GM19452 (cell line): Measurements from ENCODE around the gene ODF4.
"Not testable (repeated sequence)": the region's sequence is repeated elsewhere in the genome, so short reads cannot be mapped to it uniquely, and the experiment has no call there.

ENCODE experiments used
- ATAC-seq: cut with Tn5 transposase; IDR thresholded peaks from one replicate; pipeline ENCODE4 v1.9.1; 2021; ENCODE audit not compliant: unreplicated experiment

The ODF4 gene

DNA sequence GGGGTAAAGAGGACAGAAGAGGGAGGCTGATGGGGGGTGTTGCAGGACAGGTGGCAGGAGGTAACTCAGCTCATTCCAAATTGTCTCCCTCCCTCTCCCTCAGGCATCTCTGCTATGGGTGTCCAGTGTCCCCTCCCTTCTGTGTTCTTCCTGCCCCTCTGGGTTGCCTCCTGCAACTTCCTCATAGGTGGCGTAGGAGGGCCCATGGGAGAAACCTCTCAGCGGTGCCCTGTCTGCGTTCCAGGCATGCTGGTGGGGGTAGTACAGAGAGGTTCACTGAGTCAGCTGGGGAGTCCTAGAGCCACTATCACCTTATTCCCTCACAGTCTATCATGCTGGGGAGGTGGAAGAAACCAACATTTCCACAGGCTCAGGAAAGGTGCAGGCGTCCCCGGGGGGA, 14.7 kb upstream of the ODF4 start:
- ATAC-seq = no peak

DNA sequence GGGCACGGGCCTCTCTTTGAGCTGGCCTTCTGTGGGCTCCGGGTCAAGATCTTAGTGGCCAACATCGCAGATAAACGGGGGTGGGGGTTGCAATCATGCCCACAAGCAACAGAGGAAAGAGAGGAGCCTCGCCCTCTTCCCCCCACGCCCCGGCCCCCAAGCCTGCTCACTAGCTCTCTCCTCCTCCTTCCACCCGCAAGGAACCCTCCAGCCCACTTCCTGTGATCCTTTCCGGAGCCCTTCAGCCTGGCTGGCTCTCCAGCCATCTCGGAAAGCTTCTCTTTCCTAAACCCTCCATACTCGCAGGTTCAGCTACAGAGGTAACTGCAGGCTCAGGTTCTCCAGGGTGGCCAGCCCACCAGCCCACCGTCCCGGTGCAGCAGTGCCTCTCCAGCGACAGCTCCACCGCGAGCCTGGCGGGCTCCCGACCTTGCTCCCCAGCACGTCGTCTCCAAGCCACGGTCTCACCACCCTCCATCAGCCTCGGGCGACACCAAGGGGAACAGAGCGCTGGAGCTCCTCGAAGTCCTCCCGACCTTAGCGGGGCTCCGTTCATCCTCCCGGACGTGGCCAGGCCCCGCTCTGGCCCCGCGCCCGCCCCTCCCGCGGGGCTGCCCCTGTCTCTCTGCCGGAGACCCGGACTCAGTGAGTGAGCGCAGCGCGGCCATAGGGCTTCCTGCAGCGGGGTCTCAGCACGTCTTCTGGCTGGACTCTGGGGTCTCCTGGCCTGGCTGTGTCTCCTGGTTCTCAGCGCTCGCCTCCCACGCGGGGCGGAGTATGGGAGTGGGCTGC, 12.9 kb upstream of the ODF4 start:
- ATAC-seq = no peak

DNA sequence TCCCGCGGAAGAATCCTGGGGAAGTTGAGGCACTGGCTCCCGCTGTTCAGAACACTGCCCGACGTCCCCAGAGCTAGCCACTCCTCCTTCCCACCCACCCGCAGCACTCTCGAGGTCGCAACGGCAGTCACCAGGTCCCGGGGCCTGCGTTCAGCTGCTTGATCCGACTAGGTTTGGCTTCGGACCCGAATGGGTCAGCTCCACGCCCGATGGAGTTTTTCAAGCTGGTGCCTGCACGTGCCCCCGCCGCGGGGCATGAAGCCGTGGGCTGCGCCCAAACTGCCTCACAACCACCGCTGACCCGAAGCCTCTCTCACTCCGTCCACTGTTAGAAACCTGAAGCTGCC, 12.4 kb upstream of the ODF4 start:
- no peak for ATAC-seq

DNA sequence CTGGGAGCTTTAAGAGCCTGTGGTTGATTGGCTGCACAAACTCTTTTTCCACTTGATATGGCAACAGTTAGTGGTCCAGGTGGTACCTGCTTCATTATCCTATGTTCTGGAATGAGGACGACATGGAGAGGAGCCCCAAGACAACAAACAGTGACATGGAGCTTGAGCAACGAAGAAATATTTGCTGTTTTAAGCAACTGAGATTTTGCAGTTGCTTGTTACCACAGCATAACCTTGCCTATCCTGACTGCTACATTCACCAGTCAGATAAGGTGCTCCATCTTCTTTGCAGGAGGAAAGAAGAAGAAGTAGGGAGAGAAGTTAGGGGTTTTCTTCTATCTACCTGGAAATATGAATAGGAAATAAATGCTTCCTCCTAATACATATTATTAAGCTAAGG, 7.5 kb upstream of the ODF4 start:
- ATAC-seq = no peak

DNA sequence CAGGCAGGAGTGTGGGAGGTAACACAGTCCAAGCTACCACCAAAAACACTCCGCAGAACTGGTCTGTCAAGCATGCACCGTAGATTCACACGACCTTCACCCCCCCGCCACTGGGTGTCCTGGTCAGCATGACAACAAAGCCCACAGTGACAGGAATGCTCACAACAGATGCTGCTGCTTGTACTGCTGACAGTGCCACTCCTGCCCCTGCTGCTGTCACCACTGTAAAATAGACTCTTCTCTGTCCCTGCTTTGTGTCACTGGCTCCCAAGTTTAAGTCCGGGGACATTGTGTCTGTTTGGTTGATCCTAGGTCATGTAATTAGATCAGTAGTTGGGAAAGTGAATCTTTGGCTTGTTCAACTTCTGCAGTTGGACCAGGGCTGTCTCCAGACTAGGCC, 7.0 kb upstream of the ODF4 start:
- no peak for ATAC-seq

DNA sequence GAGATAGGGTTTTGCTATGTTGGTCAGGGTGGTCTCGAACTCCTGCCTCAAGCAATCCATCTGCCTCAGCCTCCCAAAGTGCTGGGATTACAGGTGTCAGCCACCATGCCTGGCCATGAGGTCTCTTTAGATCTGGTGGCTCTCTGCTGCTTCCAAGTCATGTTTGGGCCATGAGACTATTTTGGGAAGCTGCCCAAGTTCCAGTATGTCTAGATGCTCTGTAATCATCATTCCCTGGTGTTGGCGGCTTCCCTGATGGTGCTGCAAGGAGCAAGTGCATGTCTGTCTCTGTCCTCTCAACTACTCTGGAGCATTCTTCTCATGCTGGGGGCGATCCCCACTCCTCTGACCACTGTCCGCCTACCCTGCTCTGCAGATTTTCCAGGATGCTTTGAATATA, 6.4 kb upstream of the ODF4 start:
- no peak for ATAC-seq

DNA sequence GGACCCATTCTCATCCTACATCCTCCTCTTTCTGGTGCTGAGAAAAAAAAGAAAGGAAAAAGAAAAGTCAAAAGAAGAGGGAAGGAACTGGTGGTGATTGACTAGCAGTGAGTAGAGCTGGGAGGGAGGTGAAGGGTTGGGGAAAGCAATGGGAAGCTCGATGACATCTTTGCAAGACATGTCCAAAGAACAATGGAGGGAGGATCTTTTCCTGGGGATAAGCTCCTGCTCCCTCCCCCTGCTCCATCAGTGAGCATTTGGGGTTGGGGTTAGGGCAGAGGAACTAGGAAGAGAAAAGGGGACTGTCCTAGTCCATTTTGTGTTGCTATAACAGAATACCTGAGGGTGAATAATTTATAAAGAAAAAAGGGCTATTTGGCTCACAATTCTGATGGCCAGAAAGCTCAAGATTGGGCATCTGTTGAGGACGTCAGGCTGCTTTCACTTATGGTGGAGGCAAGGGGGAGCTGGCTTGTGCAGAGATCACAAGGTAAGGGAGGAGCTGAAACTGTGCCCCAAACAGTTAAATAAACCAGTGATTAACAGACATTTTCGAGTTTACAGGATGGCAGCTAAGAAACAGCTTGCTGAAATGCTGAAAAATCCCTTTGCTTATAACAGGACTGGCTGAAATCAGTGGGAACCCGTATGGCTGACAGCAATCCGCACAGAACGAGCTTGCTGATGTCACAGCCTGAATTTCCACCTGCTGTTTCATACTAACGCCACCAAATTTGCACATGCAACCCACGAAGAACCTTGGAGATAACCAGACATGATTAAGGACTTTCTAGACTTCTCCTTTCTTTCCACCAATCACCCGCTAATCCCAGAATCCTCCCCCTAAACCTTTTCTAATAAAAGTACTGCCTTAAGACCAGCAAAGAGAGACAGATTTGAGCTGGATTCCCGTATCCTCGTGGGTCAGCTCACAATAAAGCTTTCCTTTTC, 1.6 kb upstream of the ODF4 start:
- no peak for ATAC-seq

DNA sequence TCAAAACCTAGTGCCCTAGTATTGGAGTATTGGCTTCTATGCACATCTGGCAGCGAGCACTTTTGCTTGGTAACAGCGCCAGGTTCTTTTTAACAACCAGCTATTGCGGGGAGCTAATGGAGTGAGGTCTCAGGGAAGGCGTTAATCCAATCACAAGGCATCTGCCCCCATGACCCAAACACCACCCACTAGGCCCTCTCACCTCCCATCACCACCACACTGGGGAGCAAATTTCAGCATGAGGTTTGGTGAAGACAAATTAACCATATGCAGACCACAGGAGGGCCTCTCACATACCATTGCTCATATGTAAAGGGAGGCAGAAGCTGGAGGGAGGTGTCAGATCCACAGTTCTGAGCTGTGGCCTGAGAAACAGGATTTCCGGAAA, 893 bp upstream of the ODF4 start:
- ATAC-seq = no peak

DNA sequence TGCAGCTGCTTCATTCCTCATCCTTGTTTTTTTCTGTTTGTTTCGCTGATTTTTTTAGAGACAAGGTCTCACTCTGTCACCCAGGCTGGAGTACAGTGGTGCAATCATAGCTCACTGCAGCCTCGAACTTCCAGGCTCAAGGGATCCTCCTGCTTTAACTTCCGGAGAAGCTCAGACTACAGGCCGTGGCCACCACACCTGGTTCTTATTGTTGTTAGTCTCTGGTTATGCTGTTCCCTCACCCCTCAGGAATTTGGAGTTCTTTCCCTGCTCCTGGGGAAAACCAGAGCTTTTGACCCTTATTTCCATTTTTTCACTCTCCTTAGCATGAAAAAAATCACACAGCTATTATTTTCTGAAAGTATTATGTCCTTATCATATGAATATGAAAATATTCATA, 1.8 kb downstream of the ODF4 start:
- no peak for ATAC-seq

DNA sequence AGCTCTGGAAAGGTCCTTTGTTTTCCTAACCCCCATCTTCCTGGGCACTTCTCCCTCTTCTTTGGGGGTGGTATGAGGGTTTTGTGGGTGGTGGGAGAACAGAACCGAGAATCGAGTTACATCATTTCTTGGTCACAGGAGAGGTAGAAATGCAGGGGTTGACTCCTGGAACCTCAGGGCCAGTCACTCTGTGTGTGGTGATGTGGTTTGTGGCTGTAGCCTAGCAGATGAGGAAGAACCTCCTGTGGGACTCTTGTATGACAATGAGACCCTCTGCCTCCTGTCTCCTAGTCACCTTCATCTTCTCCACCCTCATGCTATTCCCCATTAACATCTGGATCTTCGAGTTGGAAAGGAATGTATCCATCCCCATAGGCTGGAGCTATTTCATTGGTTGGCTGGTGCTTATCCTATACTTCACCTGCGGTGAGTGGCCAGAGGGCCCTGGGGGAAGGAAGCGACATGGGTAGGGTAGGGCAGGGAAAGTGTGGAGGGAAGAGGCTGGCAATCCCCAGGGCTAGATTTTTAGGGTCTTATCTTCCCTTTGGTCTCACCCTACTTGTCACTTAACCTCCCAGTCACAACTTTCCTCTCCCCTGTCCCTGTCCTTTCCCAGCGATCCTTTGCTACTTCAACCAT, 5.5 kb downstream of the ODF4 start:
- no peak for ATAC-seq

DNA sequence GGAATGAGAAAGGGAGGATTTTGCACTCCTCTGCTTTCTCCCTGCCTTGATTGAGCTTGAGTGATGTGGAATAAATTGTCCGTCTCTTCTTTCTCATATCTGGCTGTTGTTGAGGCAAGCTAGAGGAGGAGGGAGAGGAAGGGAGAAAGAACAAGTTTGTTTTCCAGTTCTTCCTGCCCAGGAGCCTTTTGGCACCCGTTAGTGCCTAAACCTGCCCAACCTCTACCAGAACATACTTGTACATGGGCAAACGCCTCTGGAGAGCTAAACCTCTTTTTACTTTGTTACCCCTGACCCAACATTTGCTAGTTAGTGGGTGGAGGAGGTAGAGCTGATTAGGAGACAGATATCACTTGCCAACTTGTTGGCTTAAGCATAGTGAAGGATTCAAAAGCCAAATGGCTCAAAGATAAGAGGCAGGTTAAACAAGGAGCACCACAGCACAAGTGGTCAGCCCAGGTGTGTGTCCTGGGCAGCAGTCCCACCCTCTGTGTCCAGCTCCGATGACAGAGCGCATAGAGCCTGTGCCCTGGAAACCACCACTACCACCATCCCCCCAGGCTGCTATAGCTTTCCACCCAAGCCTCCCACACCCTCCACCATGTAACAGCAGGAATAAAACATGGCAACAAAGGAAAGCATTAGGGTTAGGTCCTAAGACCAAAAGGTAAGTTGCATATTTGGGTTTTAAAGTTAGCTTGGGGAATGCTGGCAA, 6.5 kb downstream of the ODF4 start:
- no peak for ATAC-seq

DNA sequence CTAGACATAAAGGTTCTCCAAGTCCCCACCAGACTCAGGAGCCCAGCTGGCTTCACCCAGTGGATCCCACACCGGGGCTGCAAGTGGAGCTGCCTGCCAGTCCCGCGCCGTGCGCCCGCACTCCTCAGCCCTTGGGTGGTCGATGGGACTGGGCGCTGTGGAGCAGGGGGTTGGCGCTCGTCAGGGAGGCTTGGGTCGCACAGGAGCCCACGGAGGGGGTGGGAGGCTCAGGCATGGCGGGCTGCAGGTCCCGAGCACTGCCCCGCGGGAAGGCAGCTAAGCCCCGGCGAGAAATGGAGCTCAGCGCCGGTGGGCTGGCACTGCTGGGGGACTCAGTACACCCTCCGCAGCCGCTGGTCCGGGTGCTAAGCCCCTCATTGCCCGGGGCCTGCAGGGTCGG, 7.4 kb downstream of the ODF4 start:
- ATAC-seq = not testable (repeated sequence)

DNA sequence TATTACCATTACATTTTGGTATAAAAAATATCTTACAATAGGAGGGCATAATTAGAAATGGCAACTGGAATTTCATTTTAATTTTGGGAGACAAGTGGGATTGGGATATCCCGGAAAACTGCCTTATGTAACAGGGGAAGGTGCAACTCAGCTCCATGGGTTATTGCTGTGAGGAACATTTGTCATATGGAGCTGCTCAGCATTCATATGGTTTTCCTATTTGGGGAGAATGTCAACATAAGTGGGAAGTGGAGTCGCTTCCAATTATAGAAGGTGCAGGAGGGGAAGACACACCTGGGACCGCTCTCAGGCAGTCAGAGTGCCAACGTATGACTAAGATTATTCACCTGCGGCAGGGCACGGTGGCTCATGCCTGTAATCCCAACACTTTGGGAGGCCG, 10.7 kb downstream of the ODF4 start:
- ATAC-seq = no peak

DNA sequence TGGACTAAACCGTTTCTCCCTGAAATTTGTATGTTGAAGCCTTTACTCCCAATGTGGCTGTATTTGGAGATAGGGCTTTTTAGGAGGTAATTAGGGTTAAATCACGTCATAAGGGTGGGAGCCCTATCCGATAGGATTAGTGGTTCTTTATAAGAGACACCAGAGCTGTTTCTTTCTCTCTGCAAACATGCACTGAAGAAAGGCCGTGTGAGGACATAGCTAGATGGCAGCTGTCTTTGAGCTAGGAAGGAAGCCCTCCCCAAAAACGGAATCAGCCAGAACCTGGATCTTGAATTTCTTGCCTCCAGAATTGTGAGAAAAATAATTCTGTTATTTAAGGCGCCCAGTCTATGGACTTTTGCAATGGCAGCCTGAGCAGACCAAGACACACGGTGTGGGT, 14.1 kb downstream of the ODF4 start:
- no peak for ATAC-seq

DNA sequence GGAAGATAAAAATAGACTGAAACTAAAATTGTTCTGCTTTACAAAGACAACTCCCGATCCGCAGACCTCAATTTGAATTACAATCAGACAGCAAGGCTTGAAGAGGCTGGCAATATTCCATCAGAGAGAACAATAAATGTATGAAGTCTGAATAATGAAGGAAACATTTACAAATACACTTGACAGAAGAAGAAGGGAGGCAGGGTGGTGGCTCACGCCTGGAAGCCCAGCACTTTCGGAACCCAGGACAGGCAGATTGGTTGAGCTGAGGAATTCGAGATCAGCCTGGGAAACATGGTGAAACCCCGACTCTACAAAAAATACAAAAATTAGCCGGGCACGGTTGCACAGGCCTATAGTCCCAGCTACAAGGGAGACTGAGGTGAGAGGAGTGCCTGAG, 14.6 kb downstream of the ODF4 start:
- no peak for ATAC-seq

DNA sequence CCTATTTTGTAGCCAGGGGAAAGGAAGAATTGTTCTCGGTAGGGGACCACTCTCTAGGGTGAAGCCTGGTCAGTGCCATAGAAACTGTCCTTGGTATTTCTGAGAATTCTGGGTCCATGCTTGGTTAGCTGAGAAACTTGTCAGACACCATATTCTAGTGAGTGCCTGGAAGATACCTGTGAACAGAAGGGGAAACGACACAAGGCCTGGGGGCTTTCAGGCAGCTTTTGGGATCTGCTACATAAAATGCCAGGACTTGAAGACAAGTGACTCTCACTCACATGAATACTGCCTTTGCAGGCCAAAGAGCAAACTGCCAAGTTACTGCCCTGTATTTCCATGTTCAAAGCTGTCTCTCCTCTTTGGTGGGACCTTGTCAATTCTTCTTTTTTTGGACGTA, 18.3 kb downstream of the ODF4 start:
- no peak for ATAC-seq

DNA sequence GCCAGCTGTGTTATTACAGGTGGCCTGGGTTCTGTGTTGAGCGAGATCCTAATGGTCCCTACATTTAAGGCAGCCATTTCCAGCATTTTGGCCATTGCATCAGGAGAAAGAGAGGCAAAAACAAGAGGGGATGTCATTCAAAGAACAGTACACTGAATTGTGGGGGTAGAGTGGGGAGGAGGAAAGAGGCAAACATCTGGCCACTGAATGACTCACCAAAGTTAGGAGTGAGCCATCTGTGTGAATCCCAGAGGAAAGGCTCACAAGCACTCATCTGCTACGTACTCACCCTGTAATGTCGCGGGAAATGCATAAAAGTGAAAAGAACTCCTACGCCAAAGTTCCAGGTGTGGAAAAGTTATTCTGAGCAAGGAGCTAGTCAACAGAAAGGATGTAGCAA, 20.1 kb downstream of the ODF4 start:
- ATAC-seq = no peak

DNA sequence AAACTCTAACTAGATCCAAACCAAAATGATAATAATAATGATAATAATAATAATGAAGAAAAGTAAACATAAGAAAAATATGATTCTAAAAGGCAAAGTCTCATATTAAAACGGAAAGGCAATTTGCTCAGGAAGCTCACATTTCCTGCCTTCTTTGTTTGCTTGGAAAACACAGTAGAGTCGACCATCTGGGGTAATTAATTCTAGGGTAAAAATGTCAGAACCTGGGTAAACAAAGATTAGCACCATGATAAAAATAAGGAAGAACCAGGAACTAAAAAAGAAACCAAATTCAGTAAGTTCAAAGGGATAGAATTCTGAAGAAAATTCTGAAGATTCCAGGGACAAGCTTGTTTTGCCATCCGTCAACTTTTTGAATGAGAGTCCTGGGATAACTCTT, 20.6 kb downstream of the ODF4 start:
- ATAC-seq = no peak

DNA sequence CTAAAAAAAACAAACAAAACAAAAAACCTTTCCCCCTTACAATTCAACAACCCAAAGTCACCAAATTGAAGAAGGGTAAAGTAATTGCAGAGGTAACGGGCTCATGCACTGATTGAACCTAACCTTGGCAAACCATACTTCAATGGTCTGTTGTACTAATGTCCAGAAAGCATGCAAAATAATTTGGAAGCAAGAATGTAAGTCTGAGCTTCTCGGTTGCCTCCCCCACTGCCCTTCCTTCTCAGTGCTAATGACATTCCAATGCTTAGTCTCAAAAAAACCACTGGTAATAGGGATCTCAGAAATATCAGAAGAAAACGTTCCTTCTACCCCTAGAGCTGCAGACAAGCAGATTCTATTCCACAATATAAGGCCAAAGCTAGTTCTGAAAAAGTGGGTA, 21.1 kb downstream of the ODF4 start:
- ATAC-seq = no peak

DNA sequence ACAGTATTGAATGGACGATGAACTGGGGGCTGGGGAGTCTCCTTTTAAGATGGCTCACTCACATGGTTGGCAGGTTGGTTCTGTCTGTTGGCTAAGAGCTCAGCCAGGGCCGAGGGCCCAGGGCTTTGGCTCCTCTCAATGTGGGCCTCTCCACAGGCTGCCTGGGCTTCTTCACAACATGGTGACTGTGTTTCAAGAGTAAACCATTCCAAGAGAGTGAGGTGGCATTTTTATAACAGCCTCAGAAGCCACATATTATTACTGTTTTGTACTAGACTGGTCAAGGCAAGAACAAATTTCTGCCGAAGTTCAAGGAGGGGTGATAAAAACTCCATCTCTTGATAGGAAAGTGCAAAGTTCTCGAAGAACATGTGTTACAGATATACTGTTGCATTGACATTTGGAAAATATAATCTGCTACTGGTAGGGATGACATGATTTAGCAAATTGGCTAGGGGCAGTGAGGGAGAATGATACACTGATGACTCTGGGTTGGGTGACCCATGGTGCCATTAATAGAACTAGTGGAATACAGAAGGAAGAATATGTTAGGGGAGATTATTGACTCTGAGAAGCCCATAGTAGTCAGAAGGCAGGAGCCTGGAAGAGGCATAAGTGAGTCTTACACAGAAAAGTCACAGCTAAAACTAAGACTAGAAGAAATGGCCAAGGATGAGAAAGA, 23.2 kb downstream of the ODF4 start:
- no peak for ATAC-seq

DNA sequence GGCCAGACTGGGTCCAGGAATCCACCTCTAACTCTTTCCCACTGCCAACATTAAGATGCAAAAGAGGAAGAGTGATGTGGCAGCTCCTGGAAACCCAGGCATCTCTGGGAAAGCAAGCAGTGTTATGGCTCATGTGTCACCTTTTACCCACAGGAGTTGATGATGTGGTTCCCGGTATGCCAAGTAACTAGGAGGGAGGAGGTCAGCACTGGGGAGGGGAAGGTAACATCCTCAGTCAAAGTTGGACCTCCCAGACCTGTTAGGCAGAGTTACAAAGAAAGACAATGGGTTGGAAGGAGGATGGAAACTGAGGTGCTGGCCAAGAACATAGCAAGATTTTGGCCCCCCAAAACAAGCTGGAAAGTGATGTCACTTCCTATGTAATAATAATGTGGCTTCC, 25.5 kb downstream of the ODF4 start:
- ATAC-seq = no peak
